Endothelial cell of umbilical vein (primary cell): Measurements from ENCODE around the gene FAM209B. TPM values are rescaled to one million over a fixed set of nuclear protein-coding genes. Genes with fewer than 3 reads are reported as not detected.

Experiments
- BruUV-seq: library from RNA; stranded (reverse); fragments of 400-500 nt; replicated peaks from 2 replicates; lab custom pipeline; 2021; lab: Mats Ljungman, UMichigan
- CTCF ChIA-PET: fragments of 300-600, 350-600 bp; sonication (Branson Sonifier 250); formaldehyde crosslinking; loops from one replicate; lab custom pipeline; 2021; ENCODE audit warnings: antibody characterized with exemption, inconsistent platforms; lab: Charles Lee
- POLR2A ChIA-PET: fragments of 300-600, 350-600 bp; sonication (Branson Sonifier 250); formaldehyde crosslinking; loops from one replicate; lab custom pipeline; 2021; ENCODE audit warnings: antibody characterized with exemption, inconsistent platforms; lab: Charles Lee
- DNase-seq: peaks from one replicate; pipeline ENCODE4 v3.0.0-alpha.2; 2011; ENCODE audit warnings: low read depth, low spot score
- FAIRE-seq: peaks from 2 replicates; lab custom pipeline; 2011; peaks lifted over from hg19 to GRCh38; lab: Jason Lieb, UNC
- H2AFZ ChIP-seq: 2 replicates; pipeline ENCODE4 v1.6.0; 2012; ENCODE audit warnings: low read depth, low read length, control low read depth, inconsistent platforms
- H3K27ac ChIP-seq: 2 replicates; pipeline ENCODE4 v1.5.1; 2011; ENCODE audit warnings: low read depth, mild to moderate bottlenecking, control low read depth, low read length, moderate library complexity; ENCODE audit not compliant: insufficient read depth
- H3K27me3 ChIP-seq, 2 experiments: 2 replicates each; pipeline versions ENCODE4 v1.6.0 to v1.6.1; 2011; ENCODE audit warnings: low read length in 2 of 2, mixed read lengths in 1 of 2; ENCODE audit not compliant: control insufficient read depth in 2 of 2, insufficient read depth in 2 of 2
- H3K36me3 ChIP-seq, 2 experiments: 2 replicates in 1 of 2; 3 replicates in 1 of 2; pipeline ENCODE4 v1.5.1; 2011; ENCODE audit warnings: low read length in 2 of 2, mild to moderate bottlenecking in 1 of 2, moderate library complexity in 1 of 2; ENCODE audit not compliant: control insufficient read depth in 2 of 2, insufficient read depth in 2 of 2; ENCODE audit errors: extremely low read depth in 1 of 2
- H3K4me1 ChIP-seq: 3 replicates; pipeline ENCODE4 v1.5.1; 2011; ENCODE audit warnings: mild to moderate bottlenecking, low read length; ENCODE audit not compliant: control insufficient read depth, insufficient read depth; ENCODE audit errors: extremely low read depth
- H3K4me2 ChIP-seq: 2 replicates; pipeline ENCODE4 v1.6.1; 2011; ENCODE audit warnings: low read length, control low read depth, mixed read lengths; ENCODE audit not compliant: insufficient read depth
- H3K4me3 ChIP-seq, 3 experiments: fragments of 200-600 bp in 1 of 3; sonication (generic), shearing (Covaris generic) in 1 of 3; replicated peaks in 1 of 3; 2 replicates each; pipeline ENCODE4 v1.5.1; 2011 to 2016; ENCODE audit warnings: control low read depth in 3 of 3, low read length in 3 of 3, mild to moderate bottlenecking in 2 of 3, inconsistent platforms in 1 of 3, low read depth in 1 of 3, moderate library complexity in 1 of 3; ENCODE audit not compliant: insufficient read depth in 1 of 3
- H3K79me2 ChIP-seq: 2 replicates; pipeline ENCODE4 v1.6.0; 2012; ENCODE audit warnings: low read length, inconsistent platforms; ENCODE audit not compliant: control insufficient read depth, insufficient read depth
- H3K9ac ChIP-seq: replicated peaks from 2 replicates; pipeline ENCODE3; 2011; ENCODE audit warnings: low read length, control low read depth; ENCODE audit not compliant: insufficient read depth; ENCODE audit errors: extremely low read depth
- H3K9me1 ChIP-seq: replicated peaks from 3 replicates; pipeline ENCODE4 v1.6.0; 2011; ENCODE audit warnings: mild to moderate bottlenecking, low read length; ENCODE audit not compliant: control insufficient read depth, insufficient read depth; ENCODE audit errors: extremely low read depth
- H3K9me3 ChIP-seq: replicated peaks from 2 replicates; pipeline ENCODE4 v1.5.1; 2012; ENCODE audit warnings: low read length, inconsistent platforms; ENCODE audit not compliant: control insufficient read depth, insufficient read depth
- H4K20me1 ChIP-seq: replicated peaks from 2 replicates; pipeline ENCODE3; 2011; ENCODE audit warnings: mild to moderate bottlenecking, low read length; ENCODE audit not compliant: control insufficient read depth, insufficient read depth; ENCODE audit errors: extremely low read depth
- CTCF ChIP-seq, 2 donors: IDR thresholded peaks; 1 replicate in 1 of 2; 2 replicates in 1 of 2; pipeline ENCODE4 v1.5.1; 2011; ENCODE audit warnings: low read length in 2 of 2, mild to moderate bottlenecking in 2 of 2, moderate library complexity in 2 of 2, control low read depth in 1 of 2, inconsistent platforms in 1 of 2, low read depth in 1 of 2; ENCODE audit not compliant: insufficient read depth in 1 of 2; ENCODE audit errors: extremely low read depth in 1 of 2
- FOS ChIP-seq: IDR thresholded peaks from 2 replicates; pipeline ENCODE4 v1.6.1; 2011; ENCODE audit warnings: mild to moderate bottlenecking, low read length, moderate library complexity, borderline replicate concordance; ENCODE audit not compliant: insufficient read depth
- GATA2 ChIP-seq: IDR thresholded peaks from 2 replicates; pipeline ENCODE4 v1.7.0; 2011; ENCODE audit warnings: low read depth, mild to moderate bottlenecking, moderate library complexity, mixed read lengths, low read length; ENCODE audit not compliant: insufficient read length, insufficient read depth
- JUN ChIP-seq: IDR thresholded peaks from 2 replicates; pipeline ENCODE4 v1.6.1; 2011; ENCODE audit warnings: borderline replicate concordance, low read depth; ENCODE audit not compliant: insufficient read length, insufficient read depth
- MAX ChIP-seq: IDR thresholded peaks from 2 replicates; pipeline ENCODE4 v1.6.1; 2011; ENCODE audit not compliant: insufficient read depth, insufficient read length
- POLR2A ChIP-seq: IDR thresholded peaks from 2 replicates; pipeline ENCODE4 v1.6.1; 2012; ENCODE audit warnings: low read depth, mild to moderate bottlenecking, control low read depth, low read length
- POLR2AphosphoS5 ChIP-seq: IDR thresholded peaks from 2 replicates; pipeline ENCODE4 v1.6.1; 2012; ENCODE audit warnings: low read depth, mild to moderate bottlenecking, control low read depth, low read length, moderate library complexity; ENCODE audit not compliant: insufficient read depth
- dilution Hi-C: fragments of 300-500 bp; cut with MboI; formaldehyde crosslinking; loops from one replicate; pipeline ENCODE4 v1.15.0; 2019; ENCODE audit warnings: low sequenced_read_pairs; ENCODE audit not compliant: extremely low pct_ligation_motif_present
- intact Hi-C: fragments of 100-400 bp; cut with micrococcal nuclease; formaldehyde crosslinking; loops from one replicate; pipeline ENCODE4 v1.10.0; 2022
- polyA plus RNA-seq, 4 experiments: library from polyadenylated mRNA; depleted of rRNA in 3 of 4; stranded (reverse) in 3 of 4; unstranded in 1 of 4; fragments of >200 nt; gene quantifications; 2 replicates each; pipeline versions ENCODE4 v1.2.1 to v1.2.3, GENCODE V29; 2011 to 2012; ENCODE audit warnings: missing spikeins in 1 of 4
- total RNA-seq: library from RNA; stranded (reverse); gene quantifications from 2 replicates; pipeline ENCODE4 v1.2.3, GENCODE V29; 2021

FAM209B gene
- total and polyA plus RNA-seq, 2 donors (not counting 3 experiments of a cell fraction or from before 2014, with no cell fraction given): 0.22 TPM; not detected in 1

- Histone ChIP-seq H3K9me3 (no peaks in the 10 kb centered on the region), H3K27me3 (no peaks in the 10 kb centered on the region), H3K4me2 (no peak overlapping the region), H3K9me1 (no peaks in the 10 kb centered on the region), H3K36me3 (no peaks in the 10 kb centered on the region), H2AFZ (no peak overlapping the region), H3K79me2 (peaks cover 3% of the 10 kb centered on the region), H3K4me1 (peaks cover 10% of the 10 kb centered on the region), H3K27ac (no peak overlapping the region), H3K4me3 (no peak overlapping the region), H4K20me1 (no peaks in the 10 kb centered on the region), H3K9ac (no peak overlapping the region)
- intact Hi-C loops: no loop called here
- peak; percentile 32 to 58 for TF ChIP-seq CTCF (IDR thresholded peaks at IDR 0.05; ENCODE audit: extremely low read depth in 1 of 2, insufficient read depth in 1 of 2, low read depth in 1 of 2, low read length in 2 of 2)
- TF ChIP-seq GATA2: no peak
- dilution Hi-C loops: no loop called here
- CTCF ChIA-PET: interaction anchor here (0.6 kb wide), 1 partner anchor 28 kb away, joined by 3 read pairs; no protein-coding TSS in a partner anchor
- FAIRE-seq (no peak), DNase-seq (no peak)
- POLR2A ChIA-PET: no interaction called here
- no TSS peak for BruUV-seq
Observed at GRCh38 chr20:56504373-56505005, 28.6 kb upstream of the FAM209B start.

GRCh38 chr20:56506103-56506502 is 26.9 kb upstream of the FAM209B start:
- H3K36me3 ChIP-seq: no peaks in the 10 kb centered on the region
- no peak for TF ChIP-seq FOS
- TF ChIP-seq GATA2: peak; percentile 58
- no peak for TF ChIP-seq CTCF (IDR thresholded peaks at IDR 0.05; ENCODE audit: extremely low read depth in 1 of 2, insufficient read depth in 1 of 2, low read depth in 1 of 2, low read length in 2 of 2)
- TF ChIP-seq POLR2A: no peak
- TF ChIP-seq JUN: no peak
- no peak for TF ChIP-seq MAX
- TF ChIP-seq POLR2AphosphoS5: peak; percentile 74
- no peaks in the 10 kb centered on the region for H3K9me1 ChIP-seq
- dilution Hi-C loops: no loop called here
- intact Hi-C loops: no loop called here
- H2AFZ ChIP-seq: no peak overlapping the region
- ChIA-PET POLR2A (no interaction called here), CTCF (interaction anchor here (0.6 to 1.2 kb wide), 4 partner anchors 10 to 147 kb away, joined by 3 read pairs; partner anchors contain the start of genes CASS4 and FAM210B)
- H3K27me3 ChIP-seq: no peaks in the 10 kb centered on the region
- H3K4me3 ChIP-seq: no peak overlapping the region
- no peaks in the 10 kb centered on the region for H4K20me1 ChIP-seq
- H3K4me1 ChIP-seq: peaks cover 10% of the 10 kb centered on the region
- H3K9ac ChIP-seq: no peak overlapping the region
- FAIRE-seq (peak; percentile 96), DNase-seq (peak; percentile 75)
- H3K27ac ChIP-seq: no peak overlapping the region
- H3K79me2 ChIP-seq: peaks cover 3% of the 10 kb centered on the region
- H3K9me3 ChIP-seq: no peaks in the 10 kb centered on the region
- no TSS peak for BruUV-seq
- H3K4me2 ChIP-seq: peak overlapping the region; percentile 42
